Measurements from ENCODE around the gene ELMO1.
A peak's percentile ranks its signal among the peaks of the same experiment; 100 is the strongest.

ELMO1 gene

GRCh38 chr7:36964297-36964696 lies 484.4 kb downstream of the ELMO1 start:
- CTCF ChIA-PET: no interaction called here
- no peak for DNase-seq
- peaks cover 0 to 6% (median 0%) of the 10 kb centered on the region in 5 experiments for H3K9me3 ChIP-seq (ENCODE audit: control extremely low read depth in 1 of 5, control insufficient read depth in 4 of 5, insufficient read depth in 2 of 5, low read depth in 1 of 5, low read length in 4 of 5)
- H3K27ac ChIP-seq (ENCODE audit: insufficient read depth in 1 of 2, low read depth in 1 of 2, low read length in 2 of 2, poor library complexity in 1 of 2, severe bottlenecking in 2 of 2): no peak overlapping the region
- POLR2A ChIA-PET: no interaction called here
- peaks cover under 1 to 12% (median 6%) of the 10 kb centered on the region in 4 experiments for H3K4me1 ChIP-seq (ENCODE audit: control extremely low read depth in 1 of 4, control insufficient read depth in 4 of 4, insufficient read depth in 4 of 4, low read length in 3 of 4)
- no peak overlapping the region for H3K4me3 ChIP-seq (ENCODE audit: control insufficient read depth in 1 of 7, extremely low read depth in 1 of 7, insufficient read depth in 4 of 7, low read depth in 2 of 7, low read length in 6 of 7)
- 100% methylated on average over 1 of the region's 2 CpGs for WGBS (ENCODE audit: insufficient coverage)
- H3K36me3 ChIP-seq (ENCODE audit: control insufficient read depth in 4 of 4, insufficient read depth in 4 of 4, low read length in 3 of 4): peaks cover 2 to 18% (median 7%) of the 10 kb centered on the region in 4 experiments
- H3K27me3 ChIP-seq (replicated peaks in 2 of 5; ENCODE audit: control insufficient read depth in 4 of 5, insufficient read depth in 5 of 5, low read length in 4 of 5): no peaks in the 10 kb centered on the region

GRCh38 chr7:36962367-36962766 lies 486.3 kb downstream of the ELMO1 start:
- no peak for DNase-seq
- WGBS (ENCODE audit: insufficient coverage): 100% methylated on average over 2 of the region's 3 CpGs
- H3K27me3 ChIP-seq (replicated peaks in 2 of 5; ENCODE audit: control insufficient read depth in 4 of 5, insufficient read depth in 5 of 5, low read length in 4 of 5): no peaks in the 10 kb centered on the region
- peaks cover 2 to 15% (median 7%) of the 10 kb centered on the region in 4 experiments for H3K36me3 ChIP-seq (ENCODE audit: control insufficient read depth in 4 of 4, insufficient read depth in 4 of 4, low read length in 3 of 4)
- H3K4me1 ChIP-seq (ENCODE audit: control extremely low read depth in 1 of 4, control insufficient read depth in 4 of 4, insufficient read depth in 4 of 4, low read length in 3 of 4): peaks cover 0 to 16% (median 5%) of the 10 kb centered on the region in 4 experiments
- H3K4me3 ChIP-seq (ENCODE audit: control insufficient read depth in 1 of 7, extremely low read depth in 1 of 7, insufficient read depth in 4 of 7, low read depth in 2 of 7, low read length in 6 of 7): no peak overlapping the region
- H3K9me3 ChIP-seq (ENCODE audit: control extremely low read depth in 1 of 5, control insufficient read depth in 4 of 5, insufficient read depth in 2 of 5, low read depth in 1 of 5, low read length in 4 of 5): peaks cover 0 to 3% (median 0%) of the 10 kb centered on the region in 5 experiments
- H3K27ac ChIP-seq (ENCODE audit: insufficient read depth in 1 of 2, low read depth in 1 of 2, low read length in 2 of 2, poor library complexity in 1 of 2, severe bottlenecking in 2 of 2): no peak overlapping the region
- ChIA-PET POLR2A (no interaction called here), CTCF (interaction anchor here (1.2 to 1.3 kb wide), 2 partner anchors 25 to 220 kb away, joined by 3 to 4 read pairs; no protein-coding TSS in a partner anchor)

GRCh38 chr7:36961693-36962092 lies 487.0 kb downstream of the ELMO1 start:
- POLR2A ChIA-PET: no interaction called here

GRCh38 chr7:36961097-36961496 lies 487.6 kb downstream of the ELMO1 start:
- DNase-seq: no peak
- ChIA-PET CTCF (interaction anchor here (1.2 to 1.4 kb wide), 2 partner anchors 10 to 221 kb away, joined by 3 to 7 read pairs; no protein-coding TSS in a partner anchor), POLR2A (no interaction called here)
- no peaks in the 10 kb centered on the region for H3K27me3 ChIP-seq (replicated peaks in 2 of 5; ENCODE audit: control insufficient read depth in 4 of 5, insufficient read depth in 5 of 5, low read length in 4 of 5)
- H3K36me3 ChIP-seq (ENCODE audit: control insufficient read depth in 4 of 4, insufficient read depth in 4 of 4, low read length in 3 of 4): peaks cover 0 to 12% (median 6%) of the 10 kb centered on the region in 4 experiments
- WGBS (ENCODE audit: insufficient coverage): no CpG with 5 or more reads among the region's 2 CpGs
- H3K27ac ChIP-seq (ENCODE audit: insufficient read depth in 1 of 2, low read depth in 1 of 2, low read length in 2 of 2, poor library complexity in 1 of 2, severe bottlenecking in 2 of 2): no peak overlapping the region
- no peak overlapping the region for H3K4me3 ChIP-seq (ENCODE audit: control insufficient read depth in 1 of 7, extremely low read depth in 1 of 7, insufficient read depth in 4 of 7, low read depth in 2 of 7, low read length in 6 of 7)
- H3K9me3 ChIP-seq (ENCODE audit: control extremely low read depth in 1 of 5, control insufficient read depth in 4 of 5, insufficient read depth in 2 of 5, low read depth in 1 of 5, low read length in 4 of 5): no peaks in the 10 kb centered on the region
- H3K4me1 ChIP-seq (ENCODE audit: control extremely low read depth in 1 of 4, control insufficient read depth in 4 of 4, insufficient read depth in 4 of 4, low read length in 3 of 4): peaks cover 0 to 16% (median 5%) of the 10 kb centered on the region in 4 experiments

More at GRCh38 chr7:36961693-36962092, 487.0 kb downstream of the ELMO1 start:
- no peak for DNase-seq
- peaks cover 0 to 16% (median 5%) of the 10 kb centered on the region in 4 experiments for H3K4me1 ChIP-seq (ENCODE audit: control extremely low read depth in 1 of 4, control insufficient read depth in 4 of 4, insufficient read depth in 4 of 4, low read length in 3 of 4)
- no peak overlapping the region for H3K4me3 ChIP-seq (ENCODE audit: control insufficient read depth in 1 of 7, extremely low read depth in 1 of 7, insufficient read depth in 4 of 7, low read depth in 2 of 7, low read length in 6 of 7)
- H3K9me3 ChIP-seq (ENCODE audit: control extremely low read depth in 1 of 5, control insufficient read depth in 4 of 5, insufficient read depth in 2 of 5, low read depth in 1 of 5, low read length in 4 of 5): no peaks in the 10 kb centered on the region
- H3K27ac ChIP-seq (ENCODE audit: insufficient read depth in 1 of 2, low read depth in 1 of 2, low read length in 2 of 2, poor library complexity in 1 of 2, severe bottlenecking in 2 of 2): no peak overlapping the region
- peaks cover 0 to 12% (median 6%) of the 10 kb centered on the region in 4 experiments for H3K36me3 ChIP-seq (ENCODE audit: control insufficient read depth in 4 of 4, insufficient read depth in 4 of 4, low read length in 3 of 4)
- H3K27me3 ChIP-seq (replicated peaks in 2 of 5; ENCODE audit: control insufficient read depth in 4 of 5, insufficient read depth in 5 of 5, low read length in 4 of 5): no peaks in the 10 kb centered on the region
- CTCF ChIA-PET: interaction anchor here (1.2 to 1.4 kb wide), 3 partner anchors 9 to 220 kb away, joined by 3 to 7 read pairs (median 4); no protein-coding TSS in a partner anchor

- ChIA-PET POLR2A (no interaction called here), CTCF (no interaction called here)
- Histone ChIP-seq H3K27ac (ENCODE audit: insufficient read depth in 1 of 2, low read depth in 1 of 2, low read length in 2 of 2, poor library complexity in 1 of 2, severe bottlenecking in 2 of 2) (no peak overlapping the region), H3K36me3 (ENCODE audit: control insufficient read depth in 4 of 4, insufficient read depth in 4 of 4, low read length in 3 of 4) (peaks cover 0 to 11% (median 6%) of the 10 kb centered on the region in 4 experiments), H3K4me1 (ENCODE audit: control extremely low read depth in 1 of 4, control insufficient read depth in 4 of 4, insufficient read depth in 4 of 4, low read length in 3 of 4) (peaks cover 0 to 16% (median 5%) of the 10 kb centered on the region in 4 experiments), H3K4me3 (ENCODE audit: control insufficient read depth in 1 of 7, extremely low read depth in 1 of 7, insufficient read depth in 4 of 7, low read depth in 2 of 7, low read length in 6 of 7) (no peak overlapping the region), H3K9me3 (ENCODE audit: control extremely low read depth in 1 of 5, control insufficient read depth in 4 of 5, insufficient read depth in 2 of 5, low read depth in 1 of 5, low read length in 4 of 5) (no peaks in the 10 kb centered on the region), H3K27me3 (replicated peaks in 2 of 5; ENCODE audit: control insufficient read depth in 4 of 5, insufficient read depth in 5 of 5, low read length in 4 of 5) (no peaks in the 10 kb centered on the region)
- no CpG with 5 or more reads among the region's 1 CpG for WGBS (ENCODE audit: insufficient coverage)
- DNase-seq: no peak
Observed at GRCh38 chr7:36960105-36960504, 488.6 kb downstream of the ELMO1 start.

- Histone ChIP-seq H3K27me3 (replicated peaks in 2 of 5; ENCODE audit: control insufficient read depth in 4 of 5, insufficient read depth in 5 of 5, low read length in 4 of 5) (no peaks in the 10 kb centered on the region), H3K36me3 (ENCODE audit: control insufficient read depth in 4 of 4, insufficient read depth in 4 of 4, low read length in 3 of 4) (peaks cover 0 to 7% (median 6%) of the 10 kb centered on the region in 4 experiments), H3K4me1 (ENCODE audit: control extremely low read depth in 1 of 4, control insufficient read depth in 4 of 4, insufficient read depth in 4 of 4, low read length in 3 of 4) (peaks cover 0 to 11% (median 0%) of the 10 kb centered on the region in 4 experiments), H3K9me3 (ENCODE audit: control extremely low read depth in 1 of 5, control insufficient read depth in 4 of 5, insufficient read depth in 2 of 5, low read depth in 1 of 5, low read length in 4 of 5) (no peaks in the 10 kb centered on the region), H3K4me3 (ENCODE audit: control insufficient read depth in 1 of 7, extremely low read depth in 1 of 7, insufficient read depth in 4 of 7, low read depth in 2 of 7, low read length in 6 of 7) (no peak overlapping the region), H3K27ac (ENCODE audit: insufficient read depth in 1 of 2, low read depth in 1 of 2, low read length in 2 of 2, poor library complexity in 1 of 2, severe bottlenecking in 2 of 2) (no peak overlapping the region)
- ChIA-PET POLR2A (interaction anchor here (0.6 kb wide), 1 partner anchor 310 kb away, joined by 4 read pairs; no protein-coding TSS in a partner anchor), CTCF (interaction anchor here (1.2 to 1.7 kb wide), 4 partner anchors 9 to 113 kb away, joined by 3 to 4 read pairs (median 4); no protein-coding TSS in a partner anchor)
- peak in 2 of 3 donors; percentile 24 to 33 for DNase-seq
- WGBS (ENCODE audit: insufficient coverage): 90% methylated on average over 3 of the region's 4 CpGs
Observed at GRCh38 chr7:36958111-36958733, 490.4 kb downstream of the ELMO1 start.

GRCh38 chr7:36957620-36958019 lies 491.0 kb downstream of the ELMO1 start:
- CTCF ChIA-PET: interaction anchor here (1.3 to 1.7 kb wide), 5 partner anchors 10 to 114 kb away, joined by 3 to 4 read pairs (median 4); no protein-coding TSS in a partner anchor
- Histone ChIP-seq H3K27me3 (replicated peaks in 2 of 5; ENCODE audit: control insufficient read depth in 4 of 5, insufficient read depth in 5 of 5, low read length in 4 of 5) (no peaks in the 10 kb centered on the region), H3K36me3 (ENCODE audit: control insufficient read depth in 4 of 4, insufficient read depth in 4 of 4, low read length in 3 of 4) (peaks cover 0 to 7% (median 4%) of the 10 kb centered on the region in 4 experiments), H3K27ac (ENCODE audit: insufficient read depth in 1 of 2, low read depth in 1 of 2, low read length in 2 of 2, poor library complexity in 1 of 2, severe bottlenecking in 2 of 2) (no peak overlapping the region), H3K4me1 (ENCODE audit: control extremely low read depth in 1 of 4, control insufficient read depth in 4 of 4, insufficient read depth in 4 of 4, low read length in 3 of 4) (peaks cover 0 to 11% (median 0%) of the 10 kb centered on the region in 4 experiments), H3K4me3 (ENCODE audit: control insufficient read depth in 1 of 7, extremely low read depth in 1 of 7, insufficient read depth in 4 of 7, low read depth in 2 of 7, low read length in 6 of 7) (no peak overlapping the region), H3K9me3 (ENCODE audit: control extremely low read depth in 1 of 5, control insufficient read depth in 4 of 5, insufficient read depth in 2 of 5, low read depth in 1 of 5, low read length in 4 of 5) (no peaks in the 10 kb centered on the region)
- 93% methylated on average over 3 of the region's 3 CpGs for WGBS (ENCODE audit: insufficient coverage)
- POLR2A ChIA-PET: interaction anchor here (0.6 kb wide), 1 partner anchor 310 kb away, joined by 4 read pairs; no protein-coding TSS in a partner anchor
- DNase-seq: no peak
